Spleen (tissue), 11 donors: ENCODE results near the gene KCNJ12. TPM values are rescaled to one million over a fixed set of nuclear protein-coding genes. Genes with fewer than 3 reads are reported as not detected.
"Not testable (repeated sequence)": the region's sequence is repeated elsewhere in the genome, so short reads cannot be mapped to it uniquely, and the experiment has no call there.

Source experiments
- DNase-seq: peaks from one replicate; pipeline ENCODE4 v3.0.0-alpha.2; 2020
- H3K27ac ChIP-seq, 8 donors: fragments of 200-600 bp; sonication (generic) in 7 of 8; 1 replicate in 4 of 8; 2 replicates in 4 of 8; pipeline versions ENCODE4 v1.5.0 to v1.8.0; 2016 to 2021; ENCODE audit warnings: inconsistent platforms in 4 of 8, mild to moderate bottlenecking in 4 of 8, moderate library complexity in 1 of 8
- H3K27me3 ChIP-seq, 7 donors: fragments of 200-600 bp; sonication (generic) in 6 of 7; replicated peaks in 1 of 7; 1 replicate in 4 of 7; 2 replicates in 3 of 7; pipeline versions ENCODE4 v1.5.0 to v1.8.0; 2016 to 2021; ENCODE audit warnings: inconsistent platforms in 3 of 7, mild to moderate bottlenecking in 1 of 7
- H3K36me3 ChIP-seq, 6 donors: fragments of 200-600 bp; sonication (generic) in 5 of 6; 1 replicate in 4 of 6; 2 replicates in 2 of 6; pipeline versions ENCODE4 v1.5.0 to v1.8.0; 2016 to 2021; ENCODE audit warnings: inconsistent platforms in 2 of 6
- H3K4me1 ChIP-seq, 6 donors: fragments of 200-600 bp; sonication (generic) in 5 of 6; 1 replicate in 3 of 6; 2 replicates in 3 of 6; pipeline versions ENCODE4 v1.5.0 to v1.8.0; 2016 to 2021; ENCODE audit warnings: inconsistent platforms in 3 of 6
- H3K4me3 ChIP-seq, 8 donors: fragments of 200-600 bp; sonication (generic) in 7 of 8; 1 replicate in 4 of 8; 2 replicates in 4 of 8; pipeline versions ENCODE4 v1.5.0 to v1.8.0; 2016 to 2021; ENCODE audit warnings: inconsistent platforms in 4 of 8, mild to moderate bottlenecking in 4 of 8, moderate library complexity in 2 of 8
- H3K9me3 ChIP-seq, 8 donors: fragments of 200-600 bp; sonication (generic) in 7 of 8; 1 replicate in 4 of 8; 2 replicates in 4 of 8; pipeline versions ENCODE4 v1.5.0 to v1.8.0; 2016 to 2021; ENCODE audit warnings: inconsistent platforms in 4 of 8
- POLR2A ChIP-seq, 3 donors: fragments of 450-650 bp; IDR thresholded peaks; one replicate each; pipeline ENCODE4 v1.5.1; 2017; ENCODE audit warnings: antibody characterized with exemption in 3 of 3, mild to moderate bottlenecking in 1 of 3
- POLR2AphosphoS5 ChIP-seq, 3 donors: sonication (generic); formaldehyde crosslinking; IDR thresholded peaks; one replicate each; pipeline ENCODE4 v1.5.1; 2017; ENCODE audit warnings: antibody characterized with exemption in 3 of 3
- WGBS, 5 donors: extraction: QIAGEN DNeasy Blood & Tissue Kit in 3 of 5; methylation state at CpG; one replicate each; pipeline versions ENCODE4 v1.1.5 to v1.1.7; 2013 to 2018; 5-methylcytosine and 5-hydroxymethylcytosine counted together
- intact Hi-C: fragments of 100-400 bp; cut with DNase I; formaldehyde crosslinking; loops from one replicate; pipeline ENCODE4 v1.15.0; 2023; ENCODE audit warnings: low total_unique reads
- polyA plus RNA-seq, 3 donors: library from polyadenylated mRNA; stranded (reverse); fragments of 200-250 nt; gene quantifications; one replicate each; pipeline ENCODE4 v1.2.1, GENCODE V29; 2013
- total RNA-seq, 7 donors: library from RNA; depleted of rRNA in 3 of 7; stranded (reverse); fragments of >200 nt in 3 of 7; fragmentation: NEBNext Ultra II Directional in 4 of 7; extraction: Animal tissue kit (Norgen Biotek cat#: 25700) in 4 of 7; gene quantifications; one replicate each; pipeline versions ENCODE4 v1.1.0 to v1.2.1, GENCODE V29; 2016 to 2021
- TF ChIP-seq, protein P1 (sequence below), 11 experiments: fragments of 200-600 bp in 7 of 11; fragments of 450-650 bp in 4 of 11; sonication (generic) in 4 of 11; IDR thresholded peaks in 8 of 11; conservative IDR thresholded peaks in 3 of 11; 1 replicate in 7 of 11; 2 replicates in 4 of 11; pipeline versions ENCODE4 v1.4.0 to v1.8.0; 2016 to 2021; ENCODE audit warnings: antibody characterized with exemption in 11 of 11, inconsistent platforms in 4 of 11, mild to moderate bottlenecking in 1 of 11
- donor health status: healthy with polysubstance abuse.
- donor health status: DM: no; HTN: no; CAD: no; lungs with moderate emphysema.
- donor health status: DM: no; HTN: no; CAD: no.
- donor health status: Bipolar disorder and iron deficiency.
- donor health status: healthy.
- donor health status: DM: no; HTN: no; CAD: no.
- donor health status: DM: yes; HTN: yes; CAD: no.

The KCNJ12 gene
- total and polyA plus RNA-seq, 10 donors = 0.11 to 4.8 (median 2.2) TPM

DNA sequence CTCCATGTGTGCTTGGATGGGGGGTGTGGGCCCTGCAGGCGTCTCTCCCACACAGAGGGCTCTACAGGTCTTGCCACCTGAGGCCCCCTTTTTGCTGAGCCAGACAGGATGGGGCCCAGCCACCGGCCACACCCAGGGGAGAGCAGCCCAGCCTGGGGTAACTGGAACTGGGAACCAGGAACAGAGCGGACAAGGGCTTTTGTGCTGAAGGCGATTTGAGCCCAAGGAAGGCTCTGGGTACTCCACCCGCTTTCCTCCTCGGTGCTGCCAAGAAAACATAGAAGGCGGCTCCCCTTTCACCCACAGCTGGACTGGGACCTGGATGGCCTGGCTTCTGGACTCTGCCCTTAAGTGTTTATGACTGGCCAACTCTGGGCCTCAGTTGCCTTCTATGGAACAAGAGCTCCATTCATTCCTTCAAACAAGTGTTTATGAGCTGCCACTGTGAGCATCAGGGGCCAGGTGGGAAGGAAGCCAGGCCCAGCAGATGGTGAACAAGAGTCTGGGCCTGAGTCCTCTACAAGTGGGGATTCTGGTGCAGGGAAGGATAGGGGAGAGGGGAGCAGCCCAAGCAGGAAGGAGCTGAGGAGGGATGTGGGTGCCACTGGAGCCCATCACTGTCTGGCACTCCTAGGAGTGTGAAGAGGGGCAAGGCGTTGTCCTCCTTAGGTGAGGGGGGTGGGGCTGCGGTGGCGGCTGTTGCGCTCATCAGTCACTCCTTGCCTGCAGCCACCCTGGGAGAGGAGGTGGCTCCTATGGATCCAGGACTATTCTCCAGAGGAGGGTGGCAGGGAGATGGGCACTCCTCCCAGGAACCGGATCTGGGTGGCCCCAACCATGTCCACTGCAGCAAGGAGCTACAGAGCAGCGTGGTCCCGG lies 46.4 kb downstream of the KCNJ12 start:
- H3K27ac ChIP-seq, H3K27me3 ChIP-seq, H3K4me1 ChIP-seq, H3K9me3 ChIP-seq, H3K36me3 ChIP-seq, DNase-seq, H3K4me3 ChIP-seq, intact Hi-C loops: not testable (repeated sequence)
- 69 to 84% (median 82%) methylated on average over 8 to 13 of the region's 14 CpGs for WGBS, 5 donors

DNA sequence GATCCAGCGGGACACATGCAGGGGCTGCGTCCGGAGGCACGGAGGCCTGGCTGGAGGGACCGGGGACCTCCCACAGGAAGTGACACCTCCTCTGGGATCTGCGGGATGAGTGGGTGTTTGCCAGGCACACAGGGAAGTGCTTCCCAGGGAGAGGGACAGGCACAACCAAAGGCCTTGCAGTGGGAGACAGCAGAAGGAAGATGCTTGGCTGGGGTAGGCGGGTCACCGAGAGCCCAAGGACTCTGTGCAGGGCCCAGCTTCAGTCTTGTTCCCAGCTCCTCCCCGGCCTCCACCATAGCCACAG lies 47.0 kb downstream of the KCNJ12 start:
- H3K27ac ChIP-seq, intact Hi-C loops, H3K36me3 ChIP-seq, H3K4me3 ChIP-seq, H3K4me1 ChIP-seq, DNase-seq, H3K27me3 ChIP-seq, H3K9me3 ChIP-seq: not testable (repeated sequence)
- WGBS, 5 donors = 44 to 81% (median 68%) methylated on average over 6 to 9 of the region's 9 CpGs

DNA sequence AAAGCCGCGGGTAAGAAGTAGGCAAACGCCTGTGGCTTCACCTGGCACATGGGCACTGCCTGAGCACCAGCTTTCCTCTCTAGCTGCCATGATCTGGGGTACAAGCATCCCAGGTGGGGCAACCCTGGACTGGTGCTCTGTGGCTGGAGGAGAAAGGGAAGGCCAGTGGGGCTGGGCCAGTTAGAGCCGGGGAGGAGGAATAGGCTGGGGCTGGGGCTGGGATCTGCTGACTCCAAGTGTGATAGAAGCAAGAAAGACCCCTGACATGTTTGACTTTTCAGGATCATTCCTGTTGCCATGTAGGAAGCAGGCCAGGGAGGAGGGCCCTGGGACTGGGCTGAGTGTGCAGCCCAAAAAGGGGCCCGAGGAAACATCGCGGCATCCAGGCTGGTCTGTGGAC lies 48.5 kb downstream of the KCNJ12 start:
- H3K27me3 ChIP-seq, H3K4me3 ChIP-seq, H3K27ac ChIP-seq, H3K36me3 ChIP-seq, H3K9me3 ChIP-seq, DNase-seq, H3K4me1 ChIP-seq, intact Hi-C loops: not testable (repeated sequence)
- 85 to 92% (median 91%) methylated on average over 7 of the region's 7 CpGs for WGBS, 5 donors

DNA sequence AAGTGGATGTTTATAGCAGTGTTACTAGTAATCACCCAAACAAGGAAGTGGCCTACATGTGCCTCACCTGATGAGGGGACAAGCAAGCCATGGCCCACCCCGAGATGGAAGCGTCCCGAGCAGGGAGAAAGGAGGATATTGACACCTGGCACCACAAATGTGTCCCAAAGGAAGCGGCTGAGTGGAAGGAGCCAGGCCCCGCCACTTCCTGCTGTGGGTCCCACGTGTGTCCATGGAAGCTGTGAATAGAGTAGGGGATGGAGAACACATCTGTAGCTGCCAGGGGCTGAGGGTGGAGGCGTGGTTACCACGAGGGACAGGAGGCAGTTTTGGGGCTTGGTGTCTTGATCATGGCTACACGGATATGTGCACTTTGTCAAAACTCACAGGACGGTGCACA lies 49.2 kb downstream of the KCNJ12 start:
- intact Hi-C loops = no loop called here
- Histone ChIP-seq H3K27me3 (no peaks in the 10 kb centered on the region), H3K27ac (no peak overlapping the region), H3K9me3 (no peaks in the 10 kb centered on the region), H3K4me1 (peaks cover 0 to 5% (median 0%) of the 10 kb centered on the region in 6 donors), H3K4me3 (no peak overlapping the region), H3K36me3 (no peaks in the 10 kb centered on the region)
- WGBS, 5 donors = 72 to 80% (median 73%) methylated on average over 10 of the region's 10 CpGs
- DNase-seq = no peak
- TF ChIP-seq POLR2A (IDR thresholded peaks at IDR 0.05) = no peak
- TF ChIP-seq, protein P1, sequence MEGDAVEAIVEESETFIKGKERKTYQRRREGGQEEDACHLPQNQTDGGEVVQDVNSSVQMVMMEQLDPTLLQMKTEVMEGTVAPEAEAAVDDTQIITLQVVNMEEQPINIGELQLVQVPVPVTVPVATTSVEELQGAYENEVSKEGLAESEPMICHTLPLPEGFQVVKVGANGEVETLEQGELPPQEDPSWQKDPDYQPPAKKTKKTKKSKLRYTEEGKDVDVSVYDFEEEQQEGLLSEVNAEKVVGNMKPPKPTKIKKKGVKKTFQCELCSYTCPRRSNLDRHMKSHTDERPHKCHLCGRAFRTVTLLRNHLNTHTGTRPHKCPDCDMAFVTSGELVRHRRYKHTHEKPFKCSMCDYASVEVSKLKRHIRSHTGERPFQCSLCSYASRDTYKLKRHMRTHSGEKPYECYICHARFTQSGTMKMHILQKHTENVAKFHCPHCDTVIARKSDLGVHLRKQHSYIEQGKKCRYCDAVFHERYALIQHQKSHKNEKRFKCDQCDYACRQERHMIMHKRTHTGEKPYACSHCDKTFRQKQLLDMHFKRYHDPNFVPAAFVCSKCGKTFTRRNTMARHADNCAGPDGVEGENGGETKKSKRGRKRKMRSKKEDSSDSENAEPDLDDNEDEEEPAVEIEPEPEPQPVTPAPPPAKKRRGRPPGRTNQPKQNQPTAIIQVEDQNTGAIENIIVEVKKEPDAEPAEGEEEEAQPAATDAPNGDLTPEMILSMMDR (IDR thresholded peaks at IDR 0.05 in 8 of 11, conservative IDR thresholded peaks at IDR 0.05 in 3 of 11) = no peak
- no peak for TF ChIP-seq POLR2AphosphoS5 (IDR thresholded peaks at IDR 0.05)

DNA sequence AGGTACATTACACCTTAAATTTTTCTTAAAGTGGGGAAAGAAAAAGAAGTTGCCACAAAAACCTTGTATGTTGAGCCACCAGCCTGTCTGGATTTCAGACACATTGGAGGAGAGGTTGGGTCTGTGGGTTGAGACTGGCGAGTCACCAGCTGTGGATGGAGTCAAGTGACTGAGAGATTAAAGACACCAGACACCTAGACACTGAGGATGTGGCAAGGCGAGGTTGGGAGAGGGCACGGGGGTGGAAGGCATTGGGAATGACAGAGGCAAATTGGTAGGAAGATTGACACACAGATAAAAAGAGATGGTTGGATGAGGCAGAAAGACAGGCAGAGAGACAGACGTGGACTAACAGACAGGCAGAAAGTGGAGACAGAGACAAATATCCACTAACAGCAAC lies 49.6 kb downstream of the KCNJ12 start:
- DNase-seq = no peak
- H3K27ac ChIP-seq = no peak overlapping the region
- intact Hi-C loops = no loop called here
- H3K36me3 ChIP-seq = no peaks in the 10 kb centered on the region
- 57 to 69% (median 59%) methylated on average over 4 of the region's 4 CpGs for WGBS, 5 donors
- peaks cover 0 to 5% (median 0%) of the 10 kb centered on the region in 6 donors for H3K4me1 ChIP-seq
- TF ChIP-seq, protein P1 (IDR thresholded peaks at IDR 0.05 in 8 of 11, conservative IDR thresholded peaks at IDR 0.05 in 3 of 11) = no peak
- TF ChIP-seq POLR2A (IDR thresholded peaks at IDR 0.05) = no peak
- no peak for TF ChIP-seq POLR2AphosphoS5 (IDR thresholded peaks at IDR 0.05)
- H3K4me3 ChIP-seq = no peak overlapping the region
- H3K27me3 ChIP-seq = no peaks in the 10 kb centered on the region
- no peaks in the 10 kb centered on the region for H3K9me3 ChIP-seq

DNA sequence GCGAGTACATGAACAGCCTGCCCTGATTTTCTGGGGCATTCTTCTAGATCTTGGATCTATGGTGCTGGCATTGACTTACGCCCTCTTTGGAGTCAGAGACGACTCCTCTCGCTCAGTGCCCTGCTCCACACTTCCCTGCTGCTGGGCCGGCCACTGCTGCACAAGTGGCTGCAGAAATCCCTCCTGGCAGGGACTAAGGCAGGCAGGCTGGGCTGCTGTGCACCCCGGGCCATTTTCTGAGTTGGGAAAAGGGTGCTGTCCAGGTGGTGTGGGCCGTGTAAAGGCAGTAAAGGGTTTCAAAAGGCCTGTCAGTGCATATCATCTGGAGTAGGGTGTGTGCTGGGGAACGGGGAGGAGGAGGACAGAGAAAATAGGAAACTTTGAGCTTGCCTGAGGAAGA lies 50.1 kb downstream of the KCNJ12 start:
- 80 to 90% (median 81%) methylated on average over 7 to 8 of the region's 8 CpGs for WGBS, 5 donors
- not testable (repeated sequence) for H3K27ac ChIP-seq

DNA sequence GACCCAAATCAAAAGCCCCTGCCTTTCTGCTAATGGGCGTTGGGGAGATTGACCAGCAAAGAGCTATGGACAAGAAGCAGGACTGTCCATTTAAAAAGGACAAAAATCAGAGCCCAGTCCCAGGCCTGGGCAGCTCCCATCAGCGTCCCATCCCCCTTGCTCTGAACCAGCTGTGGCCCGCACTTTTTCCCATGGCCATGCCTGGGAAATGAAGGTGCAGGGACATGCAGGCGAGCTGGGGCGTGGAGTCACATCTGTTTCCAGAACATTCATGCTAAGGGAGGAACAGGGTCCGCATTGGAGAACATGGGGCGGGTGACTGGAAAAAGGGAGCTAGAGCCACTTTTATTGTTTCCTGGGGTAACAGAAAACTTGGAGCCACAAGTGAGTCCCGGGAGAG lies 50.7 kb downstream of the KCNJ12 start:
- H3K36me3 ChIP-seq, intact Hi-C loops, H3K27ac ChIP-seq, H3K4me3 ChIP-seq, H3K4me1 ChIP-seq, DNase-seq, H3K27me3 ChIP-seq, H3K9me3 ChIP-seq: not testable (repeated sequence)
- 85 to 90% (median 87%) methylated on average over 7 of the region's 8 CpGs for WGBS, 5 donors

More for the DNA sequence above, 50.1 kb downstream of the KCNJ12 start:
- H3K27me3 ChIP-seq, H3K4me1 ChIP-seq, H3K4me3 ChIP-seq, H3K9me3 ChIP-seq, intact Hi-C loops, H3K36me3 ChIP-seq, DNase-seq: not testable (repeated sequence)

DNA sequence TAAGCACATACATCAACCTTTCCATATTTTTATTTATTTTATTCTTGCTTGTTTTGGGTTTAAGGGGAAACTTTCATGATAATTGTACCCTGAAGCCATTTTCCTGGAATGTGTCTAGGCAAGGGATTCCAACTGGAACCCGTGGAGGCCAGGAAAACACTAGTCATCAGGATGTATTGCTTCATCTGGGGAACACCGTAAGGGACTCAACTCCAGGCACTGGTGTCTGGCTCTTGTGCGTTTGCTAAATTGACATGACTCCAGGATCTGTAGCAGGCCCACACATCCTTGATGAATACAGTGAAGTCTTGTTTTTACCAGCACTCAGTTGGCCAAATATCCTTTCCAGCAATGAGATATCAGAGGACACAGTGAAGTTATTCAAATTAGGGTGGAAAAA lies 51.6 kb downstream of the KCNJ12 start:
- WGBS, 5 donors = 50 to 75% methylated on average over 1 of the region's 3 CpGs; no CpG with 5 or more reads in 3 of the 5 donors
- intact Hi-C loops, DNase-seq, H3K36me3 ChIP-seq, H3K9me3 ChIP-seq, H3K4me3 ChIP-seq, H3K27me3 ChIP-seq, H3K4me1 ChIP-seq, H3K27ac ChIP-seq: not testable (repeated sequence)

DNA sequence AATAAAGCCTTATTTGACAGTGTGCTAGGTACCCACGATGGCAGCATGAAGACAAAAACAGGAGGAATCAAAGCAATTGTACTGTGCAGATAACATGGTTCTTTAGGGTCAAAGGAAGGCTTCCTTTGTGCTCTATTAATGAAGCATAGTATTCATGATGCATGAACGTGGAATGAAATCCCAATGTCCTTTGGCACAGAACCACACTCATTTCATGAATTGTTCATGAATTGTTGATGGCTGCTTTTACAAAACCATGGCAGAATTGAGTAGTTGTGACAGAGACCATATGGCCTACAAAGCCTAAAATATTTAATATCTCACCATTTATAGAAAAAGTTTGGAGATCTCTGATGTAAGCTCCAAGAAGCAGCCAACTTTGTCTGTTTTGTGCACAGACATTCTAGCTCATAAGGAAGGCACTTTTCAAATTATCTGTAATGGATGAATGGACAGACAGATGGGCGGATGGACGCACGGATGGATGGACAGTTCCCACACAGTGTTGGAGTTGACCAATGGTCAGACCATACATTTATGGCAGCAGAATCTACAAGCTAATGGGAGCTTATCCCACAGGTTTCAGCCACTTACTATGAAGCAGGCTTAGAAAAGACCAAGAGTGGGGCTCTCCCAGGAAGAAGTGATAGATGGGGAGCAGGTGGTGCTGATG lies 52.7 kb downstream of the KCNJ12 start:
- intact Hi-C loops, DNase-seq, H3K27me3 ChIP-seq, H3K27ac ChIP-seq, H3K4me1 ChIP-seq, H3K9me3 ChIP-seq, H3K36me3 ChIP-seq, H3K4me3 ChIP-seq: not testable (repeated sequence)
- 51 to 69% (median 64%) methylated on average over 5 of the region's 5 CpGs for WGBS, 5 donors
